Measurements from ENCODE around the gene ZBTB7A.

The ZBTB7A gene

DNA sequence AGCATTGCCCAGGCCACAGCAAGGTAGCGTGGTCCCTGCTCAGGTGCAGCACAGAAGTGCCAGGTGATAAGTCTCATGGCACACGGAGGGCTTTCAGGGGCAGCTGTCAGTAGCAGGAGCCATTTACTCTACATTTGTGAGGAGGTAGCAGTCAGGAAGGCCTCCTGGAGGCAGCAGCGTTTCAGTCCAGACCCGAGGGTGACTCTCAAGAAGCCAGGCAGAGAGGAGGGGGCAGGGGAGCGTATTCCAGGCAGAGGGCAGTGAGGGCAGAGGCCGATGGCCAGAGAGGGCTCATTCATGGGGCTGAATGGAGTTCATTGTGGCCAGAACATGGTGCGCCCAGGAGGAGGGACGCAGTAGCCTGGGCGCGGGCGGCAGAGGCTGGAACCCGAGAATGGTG is 50.2 kb downstream of the ZBTB7A start:
- TF ChIP-seq TEAD4 (IDR thresholded peaks at IDR 0.05) (no peak), EGR1 (IDR thresholded peaks at IDR 0.05) (no peak), CEBPB (IDR thresholded peaks at IDR 0.05) (no peak), TAF1 (IDR thresholded peaks at IDR 0.05; ENCODE audit: low read depth) (no peak), YY1 (IDR thresholded peaks at IDR 0.05; ENCODE audit: low read depth) (no peak), RAD21 (IDR thresholded peaks at IDR 0.05; ENCODE audit: low read depth) (no peak), ZBTB7A (IDR thresholded peaks at IDR 0.05; ENCODE audit: low read depth) (no peak), NFIC (IDR thresholded peaks at IDR 0.05) (no peak), CREB1 (IDR thresholded peaks at IDR 0.05; ENCODE audit: low read depth) (no peak), EP300 (IDR thresholded peaks at IDR 0.05; ENCODE audit: borderline replicate concordance) (no peak)
- TF ChIP-seq, protein P1, sequence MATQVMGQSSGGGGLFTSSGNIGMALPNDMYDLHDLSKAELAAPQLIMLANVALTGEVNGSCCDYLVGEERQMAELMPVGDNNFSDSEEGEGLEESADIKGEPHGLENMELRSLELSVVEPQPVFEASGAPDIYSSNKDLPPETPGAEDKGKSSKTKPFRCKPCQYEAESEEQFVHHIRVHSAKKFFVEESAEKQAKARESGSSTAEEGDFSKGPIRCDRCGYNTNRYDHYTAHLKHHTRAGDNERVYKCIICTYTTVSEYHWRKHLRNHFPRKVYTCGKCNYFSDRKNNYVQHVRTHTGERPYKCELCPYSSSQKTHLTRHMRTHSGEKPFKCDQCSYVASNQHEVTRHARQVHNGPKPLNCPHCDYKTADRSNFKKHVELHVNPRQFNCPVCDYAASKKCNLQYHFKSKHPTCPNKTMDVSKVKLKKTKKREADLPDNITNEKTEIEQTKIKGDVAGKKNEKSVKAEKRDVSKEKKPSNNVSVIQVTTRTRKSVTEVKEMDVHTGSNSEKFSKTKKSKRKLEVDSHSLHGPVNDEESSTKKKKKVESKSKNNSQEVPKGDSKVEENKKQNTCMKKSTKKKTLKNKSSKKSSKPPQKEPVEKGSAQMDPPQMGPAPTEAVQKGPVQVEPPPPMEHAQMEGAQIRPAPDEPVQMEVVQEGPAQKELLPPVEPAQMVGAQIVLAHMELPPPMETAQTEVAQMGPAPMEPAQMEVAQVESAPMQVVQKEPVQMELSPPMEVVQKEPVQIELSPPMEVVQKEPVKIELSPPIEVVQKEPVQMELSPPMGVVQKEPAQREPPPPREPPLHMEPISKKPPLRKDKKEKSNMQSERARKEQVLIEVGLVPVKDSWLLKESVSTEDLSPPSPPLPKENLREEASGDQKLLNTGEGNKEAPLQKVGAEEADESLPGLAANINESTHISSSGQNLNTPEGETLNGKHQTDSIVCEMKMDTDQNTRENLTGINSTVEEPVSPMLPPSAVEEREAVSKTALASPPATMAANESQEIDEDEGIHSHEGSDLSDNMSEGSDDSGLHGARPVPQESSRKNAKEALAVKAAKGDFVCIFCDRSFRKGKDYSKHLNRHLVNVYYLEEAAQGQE (IDR thresholded peaks at IDR 0.05; ENCODE audit: low read depth): no peak
- TF ChIP-seq, protein P2, sequence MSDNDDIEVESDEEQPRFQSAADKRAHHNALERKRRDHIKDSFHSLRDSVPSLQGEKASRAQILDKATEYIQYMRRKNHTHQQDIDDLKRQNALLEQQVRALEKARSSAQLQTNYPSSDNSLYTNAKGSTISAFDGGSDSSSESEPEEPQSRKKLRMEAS (IDR thresholded peaks at IDR 0.05): no peak

DNA sequence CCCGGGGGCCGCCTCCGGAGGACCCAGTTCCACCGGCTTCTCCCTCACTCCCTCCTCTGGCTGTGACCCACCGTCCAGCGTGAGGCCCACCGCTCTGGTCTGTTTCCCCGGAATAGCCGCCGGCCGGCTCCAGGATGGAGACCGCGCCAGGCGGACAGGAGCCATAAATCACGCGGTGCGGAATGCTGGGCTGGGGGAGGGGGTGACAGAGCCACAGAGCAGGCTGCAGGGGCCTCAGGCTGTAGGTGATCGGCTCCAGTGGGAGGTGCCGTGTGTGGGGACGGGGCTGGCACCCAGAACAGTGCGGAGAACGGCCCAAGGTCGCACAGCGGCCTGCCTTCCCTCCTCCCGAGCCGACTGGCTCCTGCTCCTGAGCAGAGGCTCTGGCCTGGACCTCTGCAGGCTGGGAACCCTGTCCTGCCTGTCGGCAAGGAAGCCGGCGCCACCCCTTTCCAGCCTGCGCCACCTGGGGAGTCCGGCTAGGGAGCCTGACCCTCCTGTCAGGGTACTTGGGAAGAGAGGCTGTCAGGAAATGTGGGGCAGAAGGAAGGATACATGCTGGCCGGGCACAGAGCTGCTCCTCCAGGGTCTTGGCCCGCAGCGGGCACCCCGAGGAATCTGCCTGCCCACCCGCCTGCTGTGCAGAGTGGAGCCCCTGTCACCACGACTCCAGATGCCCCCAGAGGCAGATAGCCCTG is 50.8 kb downstream of the ZBTB7A start:
- TF ChIP-seq NFIC (IDR thresholded peaks at IDR 0.05) (no peak), FOXM1 (IDR thresholded peaks at IDR 0.05; ENCODE audit: borderline replicate concordance, low read depth) (no peak), TCF12 (IDR thresholded peaks at IDR 0.05; ENCODE audit: low read depth) (no peak), CREB1 (IDR thresholded peaks at IDR 0.05; ENCODE audit: low read depth) (no peak), EP300 (IDR thresholded peaks at IDR 0.05; ENCODE audit: borderline replicate concordance) (no peak), TAF1 (IDR thresholded peaks at IDR 0.05; ENCODE audit: low read depth) (no peak), YY1 (IDR thresholded peaks at IDR 0.05; ENCODE audit: low read depth) (no peak), EGR1 (IDR thresholded peaks at IDR 0.05) (no peak), RAD21 (IDR thresholded peaks at IDR 0.05; ENCODE audit: low read depth) (no peak), ZBTB7A (IDR thresholded peaks at IDR 0.05; ENCODE audit: low read depth) (no peak), CEBPB (IDR thresholded peaks at IDR 0.05) (no peak), TEAD4 (IDR thresholded peaks at IDR 0.05) (no peak)
- TF ChIP-seq, protein P1 (IDR thresholded peaks at IDR 0.05; ENCODE audit: low read depth): no peak
- TF ChIP-seq, protein P2 (IDR thresholded peaks at IDR 0.05): no peak
- TF ChIP-seq, protein P3, sequence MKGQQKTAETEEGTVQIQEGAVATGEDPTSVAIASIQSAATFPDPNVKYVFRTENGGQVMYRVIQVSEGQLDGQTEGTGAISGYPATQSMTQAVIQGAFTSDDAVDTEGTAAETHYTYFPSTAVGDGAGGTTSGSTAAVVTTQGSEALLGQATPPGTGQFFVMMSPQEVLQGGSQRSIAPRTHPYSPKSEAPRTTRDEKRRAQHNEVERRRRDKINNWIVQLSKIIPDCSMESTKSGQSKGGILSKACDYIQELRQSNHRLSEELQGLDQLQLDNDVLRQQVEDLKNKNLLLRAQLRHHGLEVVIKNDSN (IDR thresholded peaks at IDR 0.05): no peak

DNA sequence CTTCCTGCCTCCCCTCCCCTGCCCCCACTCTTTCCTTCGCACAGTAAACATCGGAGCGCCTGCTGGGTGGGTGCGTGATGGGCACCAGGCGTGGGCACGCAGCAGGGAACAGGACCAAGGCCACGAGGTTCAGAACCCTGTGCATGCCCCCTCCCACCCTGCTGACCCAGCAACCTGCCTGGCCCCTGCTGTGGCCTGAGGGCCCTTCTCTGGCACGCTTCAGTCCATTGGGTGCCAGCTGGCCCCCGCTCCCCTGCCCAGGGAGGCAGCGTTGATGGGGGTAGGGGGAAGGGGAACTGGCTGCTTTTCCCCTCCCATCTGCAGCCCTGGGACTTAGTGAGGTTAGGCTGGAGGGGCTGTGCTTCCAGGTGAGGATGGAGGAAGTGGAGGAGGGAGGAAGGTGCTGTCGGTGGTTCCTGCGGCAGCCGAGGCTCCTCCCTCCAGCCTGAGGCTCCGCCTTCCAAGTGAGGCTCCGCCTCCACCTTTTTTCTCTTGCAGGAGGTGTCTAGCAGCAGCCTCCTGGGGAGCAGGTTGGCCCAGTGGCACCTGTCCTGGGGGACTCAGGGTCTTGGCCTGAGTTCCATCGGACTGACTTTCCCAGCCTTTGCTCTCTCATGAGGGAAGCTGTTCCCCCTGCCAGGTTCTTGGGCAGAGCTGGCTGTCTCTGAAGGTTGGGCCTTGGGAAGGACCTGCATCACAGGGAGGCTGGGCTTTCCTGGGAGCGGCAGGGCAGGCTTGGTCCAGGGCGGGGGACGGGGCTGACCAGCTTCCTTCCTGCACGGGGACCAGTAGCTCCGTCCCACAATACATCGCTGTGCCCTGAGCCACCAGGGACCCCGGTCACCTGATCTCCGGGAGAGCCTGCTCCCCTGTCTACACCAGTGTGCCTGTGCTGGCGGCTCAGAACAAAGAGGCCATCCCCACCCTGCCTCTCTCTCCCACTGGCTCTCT is 51.9 kb downstream of the ZBTB7A start:
- no peak for TF ChIP-seq YY1 (IDR thresholded peaks at IDR 0.05; ENCODE audit: low read depth)
- TF ChIP-seq, protein P1 (IDR thresholded peaks at IDR 0.05; ENCODE audit: low read depth): no peak
- TF ChIP-seq NFIC (IDR thresholded peaks at IDR 0.05): no peak
- TF ChIP-seq CREB1 (IDR thresholded peaks at IDR 0.05; ENCODE audit: low read depth): no peak
- TF ChIP-seq, protein P2 (IDR thresholded peaks at IDR 0.05): no peak
- no peak for TF ChIP-seq EGR1 (IDR thresholded peaks at IDR 0.05)
- no peak for TF ChIP-seq TAF1 (IDR thresholded peaks at IDR 0.05; ENCODE audit: low read depth)
- no peak for TF ChIP-seq CEBPB (IDR thresholded peaks at IDR 0.05)
- TF ChIP-seq FOXM1 (IDR thresholded peaks at IDR 0.05; ENCODE audit: borderline replicate concordance, low read depth): no peak
- no peak for TF ChIP-seq EP300 (IDR thresholded peaks at IDR 0.05; ENCODE audit: borderline replicate concordance)
- no peak for TF ChIP-seq RAD21 (IDR thresholded peaks at IDR 0.05; ENCODE audit: low read depth)
- TF ChIP-seq, protein P3 (IDR thresholded peaks at IDR 0.05): no peak
- no peak for TF ChIP-seq TEAD4 (IDR thresholded peaks at IDR 0.05)
- TF ChIP-seq ZBTB7A (IDR thresholded peaks at IDR 0.05; ENCODE audit: low read depth): no peak
- TF ChIP-seq TCF12 (IDR thresholded peaks at IDR 0.05; ENCODE audit: low read depth): no peak
